Fibroblast of skin of back (primary cell): Measurements from ENCODE around the gene ECI1.
"Not testable (repeated sequence)": the region's sequence is repeated elsewhere in the genome, so short reads cannot be mapped to it uniquely, and the experiment has no call there.

ENCODE experiments used
- DNase-seq: peaks from one replicate; pipeline ENCODE4 v3.0.0-alpha.2; 2013

Gene ECI1

GRCh38 chr16:2252806-2253148 lies 1.4 kb upstream of the ECI1 start:
- DNase-seq: no peak

GRCh38 chr16:2250652-2251295 lies 613 bp downstream of the ECI1 start:
- DNase-seq: no peak

GRCh38 chr16:2246301-2246885 lies 5.0 kb downstream of the ECI1 start:
- DNase-seq: no peak

GRCh38 chr16:2244926-2245795 lies 6.2 kb downstream of the ECI1 start:
- DNase-seq: no peak

GRCh38 chr16:2244301-2244700 lies 7.1 kb downstream of the ECI1 start:
- no peak for DNase-seq

- no peak for DNase-seq
Observed at GRCh38 chr16:2243781-2244180, 7.6 kb downstream of the ECI1 start.

GRCh38 chr16:2243031-2243528 lies 8.3 kb downstream of the ECI1 start:
- no peak for DNase-seq

- DNase-seq: no peak
Observed at GRCh38 chr16:2242598-2242997, 8.8 kb downstream of the ECI1 start.

GRCh38 chr16:2240331-2240730 lies 11.1 kb downstream of the ECI1 start:
- not testable (repeated sequence) for DNase-seq

GRCh38 chr16:2238838-2239675 lies 12.3 kb downstream of the ECI1 start:
- no peak for DNase-seq

GRCh38 chr16:2238150-2238837 lies 13.1 kb downstream of the ECI1 start:
- DNase-seq: no peak

- no peak for DNase-seq
Observed at GRCh38 chr16:2237493-2238149, 13.8 kb downstream of the ECI1 start.

- no peak for DNase-seq
Observed at GRCh38 chr16:2237102-2237482, 14.3 kb downstream of the ECI1 start.

- no peak for DNase-seq
Observed at GRCh38 chr16:2236337-2237101, 14.9 kb downstream of the ECI1 start, which contains the start of gene DNASE1L2. TSS of gene DNASE1L2 (plus strand) at chr16:2236444. CDS start at chr16:2236817, 373 bp downstream.

GRCh38 chr16:2235695-2236336 lies 15.6 kb downstream of the ECI1 start:
- DNase-seq: no peak

GRCh38 chr16:2235234-2235651 lies 16.1 kb downstream of the ECI1 start:
- DNase-seq: no peak

- DNase-seq: no peak
Observed at GRCh38 chr16:2234813-2235170, 16.6 kb downstream of the ECI1 start.

GRCh38 chr16:2233872-2234812 lies 17.2 kb downstream of the ECI1 start:
- no peak for DNase-seq
